ENCODE data around the gene STX17.

- TF ChIP-seq, protein P1, sequence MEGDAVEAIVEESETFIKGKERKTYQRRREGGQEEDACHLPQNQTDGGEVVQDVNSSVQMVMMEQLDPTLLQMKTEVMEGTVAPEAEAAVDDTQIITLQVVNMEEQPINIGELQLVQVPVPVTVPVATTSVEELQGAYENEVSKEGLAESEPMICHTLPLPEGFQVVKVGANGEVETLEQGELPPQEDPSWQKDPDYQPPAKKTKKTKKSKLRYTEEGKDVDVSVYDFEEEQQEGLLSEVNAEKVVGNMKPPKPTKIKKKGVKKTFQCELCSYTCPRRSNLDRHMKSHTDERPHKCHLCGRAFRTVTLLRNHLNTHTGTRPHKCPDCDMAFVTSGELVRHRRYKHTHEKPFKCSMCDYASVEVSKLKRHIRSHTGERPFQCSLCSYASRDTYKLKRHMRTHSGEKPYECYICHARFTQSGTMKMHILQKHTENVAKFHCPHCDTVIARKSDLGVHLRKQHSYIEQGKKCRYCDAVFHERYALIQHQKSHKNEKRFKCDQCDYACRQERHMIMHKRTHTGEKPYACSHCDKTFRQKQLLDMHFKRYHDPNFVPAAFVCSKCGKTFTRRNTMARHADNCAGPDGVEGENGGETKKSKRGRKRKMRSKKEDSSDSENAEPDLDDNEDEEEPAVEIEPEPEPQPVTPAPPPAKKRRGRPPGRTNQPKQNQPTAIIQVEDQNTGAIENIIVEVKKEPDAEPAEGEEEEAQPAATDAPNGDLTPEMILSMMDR (IDR thresholded peaks at IDR 0.05): no peak
- no peak for TF ChIP-seq POLR2A (IDR thresholded peaks at IDR 0.05)
- TF ChIP-seq POLR2AphosphoS5 (IDR thresholded peaks at IDR 0.05): no peak
Observed at GRCh38 chr9:99889120-99889519, 17.3 kb upstream of the STX17 start.

Measured in prostate gland (tissue), 2 donors.